GM18505 (cell line): Measurements from ENCODE around the gene YAF2.

ENCODE experiments used
- ATAC-seq: cut with Tn5 transposase; IDR thresholded peaks from one replicate; pipeline ENCODE4 v1.9.1; 2021; ENCODE audit not compliant: unreplicated experiment
- POLR2A ChIP-seq: IDR thresholded peaks from 4 replicates; pipeline ENCODE4 v1.6.1; 2011; ENCODE audit warnings: borderline replicate concordance; ENCODE audit not compliant: insufficient read depth, insufficient read length; ENCODE audit errors: extremely low read depth

Gene YAF2

DNA sequence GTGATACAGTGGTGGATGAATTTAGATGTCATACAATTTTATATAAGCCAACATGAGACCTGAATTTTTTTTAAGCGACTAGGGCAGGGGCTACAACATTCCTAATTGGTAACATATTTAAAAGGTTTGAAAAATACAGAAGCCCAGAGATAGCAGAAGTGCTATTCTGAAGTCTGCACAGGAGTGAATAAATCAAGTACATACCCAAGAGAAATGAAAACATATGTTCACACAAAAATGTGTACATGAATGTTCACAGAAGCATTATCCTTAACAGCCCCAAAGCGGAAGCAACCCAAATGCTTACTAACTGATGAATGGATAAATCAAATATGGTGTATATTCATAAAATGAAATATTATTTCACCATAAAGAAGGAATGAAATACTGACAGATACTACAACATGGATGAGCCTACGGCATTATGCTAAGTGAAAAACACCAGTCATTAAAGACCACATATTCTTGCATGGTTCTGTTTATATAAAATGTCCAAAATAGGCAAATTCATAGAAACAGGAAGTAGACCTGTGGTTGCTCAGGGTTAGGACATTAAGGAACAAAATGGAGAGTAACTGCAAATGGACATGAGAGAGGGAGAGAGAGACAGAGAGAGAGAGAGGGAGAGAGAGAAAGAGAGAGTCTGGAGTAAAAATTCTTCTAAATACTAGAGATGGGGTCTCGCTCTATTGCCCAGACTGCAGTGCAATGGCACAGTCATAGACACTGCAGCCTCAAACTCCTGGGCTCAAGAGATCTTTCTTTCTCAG, 65.4 kb downstream of the YAF2 start:
- TF ChIP-seq POLR2A: no peak
- no peak for ATAC-seq

DNA sequence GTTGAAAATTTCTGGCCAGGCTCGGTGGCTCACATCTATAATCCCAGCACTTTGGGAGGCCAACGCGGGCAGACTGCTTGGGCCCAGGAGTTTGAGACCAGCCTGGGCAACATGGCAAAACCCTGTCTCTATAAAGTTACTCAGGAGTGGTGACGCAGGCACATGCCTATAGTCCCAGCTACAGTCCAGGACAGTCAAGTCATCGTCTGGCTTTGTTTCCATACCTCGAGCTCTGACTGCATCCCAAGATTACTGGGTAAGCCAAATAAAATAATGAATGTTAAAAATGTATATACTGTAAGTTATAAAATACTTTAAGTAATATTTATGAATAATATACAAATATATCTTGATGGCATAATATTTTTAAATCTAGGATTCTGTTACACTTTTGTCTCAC, 70.3 kb downstream of the YAF2 start:
- ATAC-seq: no peak
- TF ChIP-seq POLR2A: no peak

DNA sequence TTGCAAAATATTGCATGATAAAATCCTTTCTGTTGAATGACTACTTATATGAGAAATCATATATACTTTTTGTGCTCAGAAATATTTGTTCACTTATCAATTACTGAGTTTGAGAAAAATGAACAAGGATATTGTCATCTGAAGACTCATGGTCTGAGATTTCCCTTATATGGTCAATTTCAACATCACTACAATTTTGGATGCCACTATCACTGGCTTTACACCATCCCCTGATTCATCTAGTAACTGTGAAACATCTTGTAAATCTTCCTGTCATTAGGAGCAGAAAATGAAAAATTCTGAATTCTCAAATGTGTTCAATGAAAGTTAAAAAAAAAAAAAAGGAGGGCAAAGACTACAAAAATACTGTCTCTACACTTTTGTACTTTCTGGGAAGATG, 71.5 kb downstream of the YAF2 start:
- no peak for ATAC-seq

DNA sequence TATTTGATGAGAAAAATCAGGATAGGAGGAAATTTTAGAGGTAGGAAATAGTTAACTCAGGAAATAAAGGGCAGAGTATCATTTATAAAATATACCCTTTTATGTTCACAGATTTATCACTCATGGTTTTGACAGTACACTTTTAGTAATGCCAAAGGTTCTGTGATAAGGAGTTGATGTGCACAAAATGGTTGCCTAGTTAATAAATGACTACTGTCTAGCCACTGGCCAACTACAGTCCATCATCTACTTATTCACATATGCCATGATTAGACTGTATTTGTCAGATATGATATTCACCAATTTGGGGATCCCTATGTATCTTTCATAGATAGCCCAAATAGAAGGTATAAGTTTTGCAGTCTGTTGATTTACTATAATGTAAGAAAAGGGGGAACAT, 74.1 kb downstream of the YAF2 start:
- TF ChIP-seq POLR2A: no peak
- ATAC-seq: no peak

More for the DNA sequence above, 71.5 kb downstream of the YAF2 start:
- TF ChIP-seq POLR2A: no peak

DNA sequence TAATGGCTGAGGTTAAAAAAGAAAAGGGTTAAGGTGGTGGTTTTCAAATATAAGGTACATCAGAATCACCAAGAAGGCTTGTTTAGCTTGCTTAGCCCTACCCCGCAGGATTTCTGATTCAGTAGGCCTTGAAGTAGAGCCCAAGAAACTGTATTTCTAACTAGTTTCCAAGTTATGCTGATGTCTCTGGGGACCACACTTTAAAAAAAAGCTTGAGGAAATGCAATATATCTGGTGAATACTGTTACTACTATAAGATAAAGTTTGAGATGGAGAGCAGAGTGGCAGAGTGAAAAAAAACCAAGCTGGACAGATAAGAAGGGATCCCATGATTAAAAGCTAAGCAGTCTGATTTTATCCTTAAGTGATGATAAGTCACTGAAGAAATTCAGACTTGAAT, 75.1 kb downstream of the YAF2 start:
- no peak for ATAC-seq
- TF ChIP-seq POLR2A: no peak

DNA sequence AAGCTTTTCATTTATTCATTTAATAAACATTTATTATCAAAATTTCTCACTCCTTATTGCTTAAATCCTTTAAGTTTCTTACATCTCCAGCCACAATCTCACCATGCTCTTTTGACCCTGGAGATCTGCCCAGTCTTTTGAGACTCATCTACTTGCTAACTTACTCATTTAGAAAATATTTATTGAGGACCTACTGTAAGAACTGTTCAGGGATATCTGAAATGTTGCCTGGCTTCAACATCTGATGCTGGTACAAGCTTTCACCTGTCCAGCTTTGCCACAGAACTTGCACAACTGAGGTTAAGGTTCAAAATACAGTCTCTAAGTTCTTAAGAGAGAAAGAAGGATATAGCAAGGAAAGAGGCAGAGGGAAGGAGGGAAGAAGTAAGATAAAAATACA, 75.9 kb downstream of the YAF2 start:
- no peak for TF ChIP-seq POLR2A
- ATAC-seq: no peak

DNA sequence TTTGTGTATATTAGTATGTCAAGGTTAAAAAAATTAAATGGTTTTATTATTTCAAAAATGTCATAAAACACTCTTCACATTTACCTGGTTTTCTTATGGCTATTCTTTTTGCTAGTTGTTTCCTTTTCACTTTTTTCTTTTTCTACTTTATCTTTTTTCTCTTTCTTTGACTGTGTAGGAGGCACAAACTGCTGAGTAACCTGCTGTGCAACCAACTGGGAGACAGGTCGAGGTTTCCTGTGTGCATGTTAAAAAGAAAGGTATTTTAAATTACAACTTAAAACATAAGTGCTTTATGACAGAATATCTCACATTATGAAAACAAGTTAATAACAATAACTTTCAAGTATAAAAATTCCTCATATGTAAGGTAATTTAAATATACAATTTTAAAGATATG, 76.5 kb downstream of the YAF2 start:
- no peak for ATAC-seq
- no peak for TF ChIP-seq POLR2A

DNA sequence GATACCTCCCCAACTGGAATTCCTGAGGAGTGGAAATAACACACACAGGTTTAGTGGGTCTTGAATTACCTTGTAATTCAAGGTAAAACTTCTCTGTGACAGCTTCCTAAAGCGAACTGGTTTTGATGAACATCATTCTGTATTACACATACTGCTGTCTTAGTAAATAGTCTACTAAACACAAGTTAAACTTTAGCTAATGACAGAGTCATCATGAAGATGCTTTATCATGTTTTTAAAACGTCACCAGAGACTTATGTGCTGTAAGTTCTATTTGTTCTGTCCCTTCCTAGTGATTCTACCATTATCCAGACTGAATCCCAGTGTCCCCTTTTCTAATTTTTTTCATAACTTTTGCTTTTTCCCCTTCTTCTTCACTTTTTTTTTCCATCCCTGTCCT, 81.8 kb downstream of the YAF2 start:
- TF ChIP-seq POLR2A: no peak
- ATAC-seq: no peak

DNA sequence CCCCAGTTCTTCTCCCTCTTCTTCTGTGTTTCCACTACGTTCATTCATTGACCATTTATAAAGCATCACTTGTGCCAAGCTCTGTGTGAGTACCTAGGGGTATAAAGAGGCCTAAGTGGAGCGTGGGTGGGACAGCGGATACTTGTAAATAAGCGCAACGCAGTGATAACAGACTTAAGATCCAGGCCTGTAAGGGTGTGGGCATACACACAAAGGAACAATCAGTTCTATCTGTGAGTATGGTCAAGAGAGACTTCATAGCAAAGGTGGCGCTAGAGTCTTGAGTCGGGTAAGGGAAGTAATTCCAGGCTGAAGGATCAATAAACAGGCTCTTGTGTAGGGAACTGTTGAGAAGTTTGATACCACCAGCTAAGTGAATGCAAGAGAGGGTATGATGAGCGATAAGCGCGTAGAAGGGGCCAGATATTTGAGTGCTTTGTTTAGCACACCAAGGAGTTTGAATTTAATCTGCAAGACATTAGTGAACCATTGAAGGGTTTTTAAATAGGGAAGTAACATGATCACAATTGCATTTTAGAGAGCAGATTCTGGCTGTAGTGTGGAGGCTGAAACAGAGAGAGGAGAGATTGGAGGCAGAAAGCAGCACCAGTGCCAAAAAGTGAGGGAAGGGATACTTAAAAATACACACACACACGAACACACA, 92.4 kb downstream of the YAF2 start:
- no peak for ATAC-seq
- TF ChIP-seq POLR2A: no peak

DNA sequence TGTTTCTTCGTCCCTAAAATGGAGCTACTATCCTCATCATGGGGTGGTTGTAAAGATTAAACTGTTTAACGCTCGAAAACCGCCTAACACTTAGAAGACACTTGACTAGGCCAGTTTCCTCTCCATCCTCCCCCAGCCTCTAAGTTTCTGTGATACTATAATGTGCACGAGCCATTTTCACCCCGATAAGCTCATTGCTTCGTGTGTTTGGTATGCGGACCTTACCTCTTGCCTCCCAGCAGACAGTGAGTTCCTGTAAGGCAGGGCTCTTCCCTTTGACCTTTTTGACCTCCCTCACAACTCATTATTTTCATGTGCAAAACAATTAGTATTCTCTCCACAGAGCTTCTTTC, 92.9 kb downstream of the YAF2 start:
- ATAC-seq: no peak
- TF ChIP-seq POLR2A: no peak

DNA sequence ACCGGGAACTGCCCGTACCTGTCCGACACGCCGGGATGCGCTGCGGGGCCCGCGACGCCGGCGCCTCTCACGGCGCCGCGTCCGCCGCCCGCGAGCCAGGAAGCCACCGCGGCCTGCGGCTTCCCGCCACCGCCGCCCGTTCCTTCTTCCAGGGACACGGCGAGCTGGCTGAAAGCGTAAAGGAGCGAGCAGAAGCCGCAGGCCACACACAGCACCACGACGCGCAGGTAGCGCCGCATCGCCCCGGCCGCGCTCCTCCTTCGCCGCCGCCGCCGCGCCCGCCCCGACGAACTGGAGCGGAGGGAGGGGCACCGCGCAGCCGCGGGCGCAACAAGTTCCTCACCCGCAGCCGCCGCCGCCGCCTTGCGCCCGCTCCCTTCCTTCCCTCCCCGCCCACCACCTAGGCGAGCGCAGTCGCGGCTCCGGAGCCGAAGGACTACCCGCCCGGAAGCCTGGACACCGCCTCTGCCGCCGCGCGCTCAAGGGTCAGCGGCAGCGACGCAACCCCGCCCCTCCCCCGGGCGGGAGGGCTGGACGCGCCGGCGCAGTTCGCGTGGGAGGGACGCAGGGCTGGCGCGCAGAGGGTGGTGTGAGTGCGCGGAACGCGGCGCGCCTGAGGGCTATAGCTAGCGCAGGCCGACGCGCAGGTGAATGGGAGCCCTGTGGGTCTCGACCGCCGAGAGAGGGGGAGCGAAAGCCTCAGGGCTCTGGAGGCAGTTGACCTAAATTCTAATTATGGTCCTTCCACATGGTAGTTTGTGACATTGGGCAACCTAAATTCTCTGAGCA, 93.4 kb downstream of the YAF2 start, which contains the start of gene GXYLT1:
Gene GXYLT1 (minus strand): TSS at position 467 of the 789 bp plus-strand sequence. CDS start 228 bp downstream, at position 239.
- TF ChIP-seq POLR2A: peak; percentile 80
- ATAC-seq: peak; percentile 95

DNA sequence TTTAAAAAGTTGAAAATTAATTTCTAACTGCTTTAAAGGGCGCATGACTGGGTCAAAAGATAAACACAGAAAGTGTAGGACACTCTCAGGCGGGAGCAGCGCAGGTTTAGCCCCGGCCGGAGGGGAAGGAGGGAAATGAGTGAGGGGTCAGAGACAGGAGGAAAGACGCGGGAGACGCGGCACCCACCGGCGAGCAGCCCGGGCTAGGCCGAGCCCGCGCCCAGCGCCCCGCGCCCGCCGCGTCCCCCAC, 94.0 kb downstream of the YAF2 start:
- ATAC-seq: no peak
- TF ChIP-seq POLR2A: no peak

DNA sequence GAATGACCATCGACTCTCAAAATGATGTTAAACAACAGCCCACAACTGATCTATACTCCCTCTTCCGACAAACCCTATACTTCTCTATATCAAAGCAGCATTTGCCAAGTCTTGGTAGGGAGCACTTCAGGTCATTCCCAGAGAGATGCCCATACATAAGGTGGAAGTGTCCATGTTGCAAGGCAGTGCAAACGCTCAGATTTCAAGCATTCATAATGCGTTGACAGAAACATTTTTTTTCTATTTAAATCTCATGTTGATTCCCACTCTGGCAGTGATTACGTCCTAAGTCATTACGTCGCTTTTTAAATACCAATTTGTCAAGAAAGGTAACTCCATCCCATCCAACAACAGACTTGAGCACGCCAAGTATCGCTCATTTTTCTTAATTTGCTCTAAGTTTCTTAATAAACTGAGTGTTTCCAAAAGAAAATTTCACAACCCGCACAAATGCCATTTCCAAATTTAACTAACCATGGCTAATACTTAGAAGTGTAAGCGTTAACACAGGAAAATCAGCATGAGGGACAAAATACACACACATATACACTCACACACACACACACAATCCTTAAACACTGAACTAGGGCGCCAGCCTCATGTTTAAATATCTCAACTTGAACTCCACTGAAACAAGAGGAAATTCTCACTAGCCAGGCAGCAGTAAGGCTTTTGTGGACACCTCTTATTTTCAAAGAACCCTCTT, 94.4 kb downstream of the YAF2 start:
- TF ChIP-seq POLR2A: no peak
- peak; percentile 6 for ATAC-seq
